Suppressor macrophage (primary cell): ENCODE data around the gene PSMD10.

Experiments used
- DNase-seq, 4 experiments: peaks; one replicate each; pipeline ENCODE4 v3.0.0-alpha.2; 2020 to 2022
- total RNA-seq, 17 experiments: gene quantifications; one replicate each; lab custom pipeline; 2026; ENCODE audit warnings: mixed read lengths in 6 of 17, inconsistent platforms in 3 of 17; lab: John Stamatoyannopoulos, UW

The PSMD10 gene
- 27.6 to 72.6 (median 43.4) reads per million in 17 experiments for total RNA-seq

GRCh38 chrX:108091264-108091877, at the start of gene PSMD10, which contains the start of gene ATG4A:
Gene PSMD10 (minus strand): TSS chrX:108091542. CDS start chrX:108091520, 22 bp downstream.
Gene ATG4A (plus strand): TSS chrX:108091778. CDS start chrX:108091827, 49 bp downstream.
- DNase-seq, result peak; percentile 93 to 95 (median 95)

DNA sequence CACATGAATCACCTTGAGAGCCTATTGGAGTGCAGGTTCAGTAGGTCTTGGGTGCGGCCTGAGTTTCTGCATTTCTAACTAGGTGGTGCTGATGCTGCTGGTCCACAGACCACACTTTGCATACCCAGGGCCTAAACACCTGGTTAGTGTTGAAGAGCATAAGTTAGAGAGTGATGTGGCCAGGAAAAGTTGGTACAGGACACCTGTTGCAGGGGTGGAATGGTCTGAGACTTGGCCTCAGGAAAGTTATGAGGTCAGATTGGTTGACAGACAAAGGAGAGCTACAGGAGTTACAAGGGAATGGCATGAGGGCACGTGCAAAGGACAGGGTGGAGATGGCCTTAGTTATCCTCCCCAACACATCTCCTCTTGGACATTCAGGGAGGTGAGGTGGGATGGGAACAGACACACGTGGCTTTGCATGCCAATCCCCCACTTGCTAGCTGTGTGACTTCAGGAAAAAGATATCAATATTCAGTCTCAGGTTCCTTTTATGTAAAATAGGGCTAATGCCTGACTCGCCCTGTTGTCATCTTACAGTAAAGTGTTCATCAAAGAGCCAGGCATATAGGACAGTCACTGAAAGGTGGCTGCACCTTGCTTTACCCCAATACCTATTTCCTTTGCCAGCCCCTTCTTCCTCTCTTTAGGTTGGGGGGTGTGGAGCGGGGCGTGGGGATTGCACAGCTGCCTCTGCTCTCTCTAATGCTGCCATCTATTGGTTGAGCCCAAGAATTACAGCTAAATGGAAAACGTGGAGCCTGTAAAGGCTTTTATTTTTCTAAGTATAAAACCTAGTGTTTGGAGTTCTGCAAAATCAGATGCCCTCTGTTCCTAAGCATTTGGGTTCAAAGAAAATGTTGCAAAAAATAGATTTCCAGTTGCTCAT, 47.7 kb upstream of the PSMD10 start:
- peak in 3 of 4 experiments; percentile 6 to 18 (median 13) for DNase-seq

GRCh38 chrX:108134724-108135123, 43.4 kb upstream of the PSMD10 start:
- no peak for DNase-seq

DNA sequence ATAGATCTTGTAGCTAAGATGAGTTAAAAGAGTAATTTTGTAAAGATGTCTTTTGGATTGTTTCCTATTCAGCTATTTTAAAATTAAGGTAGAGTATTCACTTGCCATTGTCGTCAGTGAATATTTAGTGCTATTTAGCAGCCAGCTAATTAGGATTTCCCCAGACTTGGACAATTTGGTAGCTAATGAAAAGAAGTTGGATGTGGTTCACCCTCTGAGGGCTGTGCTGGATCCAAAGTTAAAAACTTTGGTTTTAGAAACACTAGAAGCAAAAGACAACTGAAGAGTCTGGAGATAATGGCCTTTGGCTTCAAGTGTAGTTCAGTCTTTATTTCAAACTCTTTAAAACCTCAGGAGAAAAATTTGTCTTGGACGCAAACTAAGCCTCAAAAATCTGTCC, 41.5 kb upstream of the PSMD10 start:
- no peak for DNase-seq

GRCh38 chrX:108132034-108132433, 40.7 kb upstream of the PSMD10 start:
- DNase-seq, result no peak

DNA sequence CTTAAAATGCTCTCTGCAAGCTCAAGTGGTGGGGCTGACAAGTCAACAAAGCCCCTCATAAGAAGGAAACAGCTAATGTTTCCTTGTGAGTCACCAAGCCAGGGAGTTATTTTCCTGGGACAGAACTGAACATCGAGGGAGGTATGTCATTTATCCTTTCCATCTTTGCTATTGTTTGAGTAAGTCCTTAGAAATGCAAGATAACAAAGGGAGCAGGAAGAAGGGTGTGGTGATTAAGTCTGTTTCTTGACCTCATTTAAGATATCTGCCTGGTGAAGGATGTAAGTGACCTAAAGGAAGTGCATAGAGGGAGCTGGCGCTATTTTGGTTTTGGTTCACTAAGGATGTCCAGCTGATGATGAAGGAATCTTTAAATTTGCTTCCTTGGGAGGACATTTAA, 40.1 kb upstream of the PSMD10 start:
- DNase-seq, result no peak

DNA sequence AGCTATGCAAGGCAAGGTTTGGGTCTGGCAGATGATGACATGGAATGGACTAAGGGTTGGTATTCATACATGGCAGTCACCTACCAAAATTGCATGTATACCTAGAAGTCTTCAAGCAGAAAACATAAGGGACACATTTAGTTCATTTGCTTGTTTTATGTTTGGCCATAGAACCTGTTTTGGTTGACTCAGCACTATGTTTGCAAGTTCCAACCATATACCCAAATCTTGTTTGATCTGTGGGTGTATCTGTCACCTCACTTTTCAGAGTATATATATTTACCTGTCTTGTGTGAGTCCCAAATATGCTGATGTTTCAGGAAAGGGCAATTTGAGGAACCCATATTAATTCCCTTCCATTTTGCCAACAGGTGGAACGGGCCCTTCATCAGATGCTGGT, 39.5 kb upstream of the PSMD10 start:
- no peak for DNase-seq

DNA sequence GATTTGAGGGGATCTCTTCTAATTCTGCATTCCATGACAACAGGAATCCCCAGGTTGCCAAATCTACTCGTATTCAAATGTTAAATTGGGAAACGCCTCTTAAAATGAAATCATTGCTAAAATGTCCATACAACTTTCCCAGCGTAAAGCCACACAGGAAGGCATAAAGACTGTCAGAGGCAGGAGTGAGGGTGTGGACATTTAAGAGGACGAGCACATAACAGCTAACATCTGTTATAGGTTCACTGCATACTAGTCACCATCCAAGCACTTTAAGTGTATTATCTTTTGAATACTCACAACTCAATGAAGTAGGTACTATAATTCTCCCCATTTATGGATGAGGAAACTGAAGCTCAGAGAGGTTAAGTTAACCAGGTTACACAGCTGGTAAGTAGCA, 35.8 kb upstream of the PSMD10 start:
- no peak for DNase-seq

GRCh38 chrX:108126661-108127060, 35.3 kb upstream of the PSMD10 start:
- peak in 3 of 4 experiments; percentile 2 to 13 (median 3) for DNase-seq

- DNase-seq, result no peak
Measured at GRCh38 chrX:108123591-108124366, 32.4 kb upstream of the PSMD10 start.

GRCh38 chrX:108122748-108123147, 31.4 kb upstream of the PSMD10 start:
- DNase-seq, result no peak

- DNase-seq, result no peak
Measured at GRCh38 chrX:108121291-108121690, 29.9 kb upstream of the PSMD10 start.

GRCh38 chrX:108117988-108118387, 26.6 kb upstream of the PSMD10 start:
- DNase-seq, result no peak

DNA sequence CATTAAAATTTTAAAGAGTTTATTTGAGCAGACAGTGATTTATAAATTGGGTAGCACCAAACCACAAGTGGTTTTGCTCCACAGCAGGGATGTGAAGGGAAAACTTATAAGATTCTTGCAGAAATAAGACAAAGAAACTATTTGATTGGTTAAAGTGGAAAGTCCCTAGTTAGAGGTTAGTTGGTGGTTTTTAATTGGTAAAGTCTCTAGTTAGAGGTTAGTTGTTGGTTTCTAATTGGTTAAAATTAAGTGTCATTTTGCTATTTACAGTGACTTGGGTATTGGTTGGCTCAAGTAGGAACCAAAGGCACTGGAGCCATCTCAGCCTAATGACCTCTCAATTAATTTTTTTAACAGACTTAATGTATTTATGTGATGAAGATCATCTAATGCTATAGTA, 23.2 kb upstream of the PSMD10 start:
- DNase-seq, result no peak

DNA sequence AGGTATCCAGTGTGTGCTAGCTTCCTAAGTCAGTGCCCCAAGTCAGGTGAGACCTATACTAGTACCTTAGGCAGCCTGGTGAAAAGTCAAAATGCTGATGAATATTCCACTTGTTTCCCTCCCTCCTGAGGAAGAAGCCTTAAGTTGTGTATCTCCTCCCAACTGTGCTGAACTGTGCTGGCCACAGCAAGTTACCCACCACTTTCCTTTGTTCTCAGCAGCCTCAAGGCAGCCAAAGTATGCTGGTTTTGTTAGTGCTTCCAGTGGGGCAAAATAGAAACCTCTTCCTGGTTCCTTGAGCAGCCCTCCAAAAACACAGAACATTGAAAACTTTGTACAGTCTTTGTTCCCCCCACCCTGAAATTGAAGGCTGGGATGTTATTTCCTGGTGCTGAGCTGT, 14.1 kb upstream of the PSMD10 start:
- DNase-seq, result no peak

- DNase-seq, result no peak
Measured at GRCh38 chrX:108097380-108097779, 6.0 kb upstream of the PSMD10 start.

DNA sequence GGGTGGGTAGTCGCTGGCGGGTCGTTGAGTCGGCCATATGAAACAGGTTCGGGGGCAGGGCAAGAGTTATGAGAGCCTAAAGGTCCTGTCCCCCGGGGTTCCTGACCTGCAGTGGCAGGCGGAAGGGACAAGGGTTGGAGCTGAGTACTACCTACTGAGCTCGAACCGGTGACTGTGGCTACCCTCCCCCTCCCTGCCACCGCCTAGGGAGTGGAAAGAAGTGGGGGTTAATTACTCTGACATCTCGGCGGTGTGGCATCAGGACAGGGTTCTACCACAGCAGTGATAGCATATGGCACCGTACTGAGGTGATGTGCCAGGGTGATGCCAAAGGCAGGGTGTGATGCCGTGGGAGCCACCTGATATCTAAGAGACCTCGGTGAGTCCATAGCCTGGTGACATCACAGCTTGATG, 543 bp upstream of the PSMD10 start:
- peak in 1 of 4 experiments; percentile 4 for DNase-seq

- peak in 3 of 4 experiments; percentile 13 to 31 (median 14) for DNase-seq
Measured at GRCh38 chrX:108090491-108091263, 665 bp downstream of the PSMD10 start.

DNA sequence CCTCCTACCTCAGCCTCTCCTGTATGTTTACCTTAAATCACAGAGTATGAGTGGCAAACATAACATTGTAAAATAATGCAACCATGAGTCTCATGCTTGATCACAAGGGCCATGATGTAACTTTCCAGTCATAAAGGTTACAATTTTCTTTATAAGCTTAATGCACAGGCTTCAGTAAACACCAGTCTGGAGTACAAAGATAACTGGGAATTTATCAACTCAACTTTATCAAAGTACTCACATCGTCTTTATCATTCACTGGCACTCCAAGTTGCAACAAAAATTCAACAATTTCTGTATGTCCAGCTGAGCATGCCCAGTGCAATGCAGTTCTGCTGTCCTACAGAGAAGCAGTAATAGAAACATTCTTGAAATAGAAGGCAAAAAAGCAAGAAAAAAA, 2.8 kb downstream of the PSMD10 start:
- peak; percentile 4 to 34 (median 19) for DNase-seq

DNA sequence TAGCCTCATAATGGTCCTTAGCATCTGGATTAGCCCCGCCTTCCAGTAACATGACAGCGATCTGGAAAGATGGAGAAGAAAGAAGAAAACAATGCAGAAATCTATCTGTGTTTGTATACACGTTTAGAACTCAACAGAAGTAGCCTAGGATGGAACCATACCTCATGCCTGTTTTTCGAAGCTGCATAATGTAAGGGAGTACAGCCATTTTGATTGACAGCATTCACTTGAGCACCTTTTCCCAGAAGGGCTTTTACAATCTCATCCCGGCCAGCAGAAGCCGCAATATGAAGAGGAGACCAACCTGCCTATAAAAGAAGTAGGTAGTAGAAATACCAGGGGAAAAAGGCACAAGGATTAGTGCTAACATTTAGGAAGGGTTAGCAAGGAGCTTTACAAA, 3.5 kb downstream of the PSMD10 start:
- no peak for DNase-seq

DNA sequence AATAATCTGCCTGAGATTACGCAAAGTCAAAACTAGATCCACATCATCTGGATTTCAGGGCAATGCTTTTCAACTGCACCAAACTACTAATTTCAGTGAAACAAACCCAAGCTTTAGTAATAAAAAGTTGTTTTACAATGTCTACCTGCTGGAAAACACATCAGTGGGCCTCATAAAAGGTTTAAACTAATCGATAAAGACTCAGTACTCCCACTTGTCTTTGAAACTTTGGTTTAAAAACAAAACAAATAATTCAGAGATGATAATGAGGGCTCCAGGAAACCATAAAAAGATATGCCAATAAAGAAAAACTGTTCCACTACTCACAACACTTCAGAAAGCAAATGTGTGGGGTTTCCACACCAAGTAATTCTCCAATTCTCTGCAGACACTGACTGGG, 10.2 kb downstream of the PSMD10 start:
- no peak for DNase-seq

DNA sequence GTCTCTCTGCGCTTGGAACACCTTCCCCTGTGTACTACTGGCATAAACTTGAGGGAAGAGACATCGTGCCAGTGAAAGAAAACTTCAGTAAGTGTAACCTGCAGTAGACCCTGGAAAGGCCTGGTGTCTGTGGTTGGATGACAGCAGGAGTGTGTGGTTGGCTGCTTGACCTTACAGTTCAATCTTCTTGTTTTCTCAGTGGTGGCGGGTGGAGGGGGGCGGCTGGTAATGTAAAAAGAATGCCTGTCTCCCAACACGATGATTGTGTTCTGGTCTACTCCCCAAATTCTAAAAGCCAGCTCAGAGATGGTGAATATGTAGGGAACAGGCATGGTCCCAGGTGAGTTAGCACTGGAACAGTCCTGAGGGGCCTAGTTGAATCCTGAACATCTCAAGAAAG, 18.6 kb downstream of the PSMD10 start:
- no peak for DNase-seq
